ENCODE data around the gene RANBP3. TPM values are rescaled to one million over a fixed set of nuclear protein-coding genes. Genes with fewer than 3 reads are reported as not detected.

Gene RANBP3
- total and polyA plus RNA-seq, 7 donors, result 27.0 to 86.4 (median 63.1) TPM

GRCh38 chr19:5937550-5937949 lies 40.4 kb downstream of the RANBP3 start:
- Histone ChIP-seq H3K27me3 (no peaks in the 10 kb centered on the region), H3K36me3 (peaks cover 0 to 39% (median 9%) of the 10 kb centered on the region in 4 donors), H3K27ac (peak overlapping the region in 3 of 4 donors; percentile 55 to 63 (median 62)), H3K4me3 (no peak overlapping the region), H3K9me3 (no peaks in the 10 kb centered on the region), H3K4me1 (peaks cover 0 to 82% (median 68%) of the 10 kb centered on the region in 4 donors)
- no peak for DNase-seq
- TF ChIP-seq POLR2AphosphoS5 (IDR thresholded peaks at IDR 0.05) (no peak), CTCF (IDR thresholded peaks at IDR 0.05) (no peak), EP300 (IDR thresholded peaks at IDR 0.05) (no peak), POLR2A (IDR thresholded peaks at IDR 0.05) (no peak)
- intact Hi-C loops (cut with DNase I), result no loop called here
- WGBS, 2 donors, result 73 to 74% methylated on average over 10 of the region's 10 CpGs

- DNase-seq, result no peak
- H3K4me1 ChIP-seq, result peaks cover 0 to 82% (median 66%) of the 10 kb centered on the region in 4 donors
- H3K27ac ChIP-seq, result peak overlapping the region; percentile 69 to 85 (median 77)
- H3K27me3 ChIP-seq, result no peaks in the 10 kb centered on the region
- TF ChIP-seq CTCF (IDR thresholded peaks at IDR 0.05) (no peak), POLR2A (IDR thresholded peaks at IDR 0.05) (no peak), EP300 (IDR thresholded peaks at IDR 0.05) (no peak), POLR2AphosphoS5 (IDR thresholded peaks at IDR 0.05) (no peak)
- intact Hi-C loops (cut with DNase I), result no loop called here
- WGBS, 2 donors, result 95% methylated on average over 9 of the region's 9 CpGs
- no peak overlapping the region for H3K4me3 ChIP-seq
- H3K36me3 ChIP-seq, result peaks cover 4 to 49% (median 11%) of the 10 kb centered on the region in 4 donors
- H3K9me3 ChIP-seq, result no peaks in the 10 kb centered on the region
Observed at GRCh38 chr19:5936292-5936592, 41.7 kb downstream of the RANBP3 start.

GRCh38 chr19:5935473-5936291 lies 42.3 kb downstream of the RANBP3 start:
- Histone ChIP-seq H3K9me3 (no peaks in the 10 kb centered on the region), H3K4me1 (peaks cover 0 to 79% (median 65%) of the 10 kb centered on the region in 4 donors), H3K36me3 (peaks cover 1 to 49% (median 12%) of the 10 kb centered on the region in 4 donors), H3K4me3 (no peak overlapping the region), H3K27me3 (no peaks in the 10 kb centered on the region), H3K27ac (peak overlapping the region; percentile 69 to 85 (median 77))
- TF ChIP-seq POLR2AphosphoS5 (IDR thresholded peaks at IDR 0.05) (no peak), EP300 (IDR thresholded peaks at IDR 0.05) (no peak), CTCF (IDR thresholded peaks at IDR 0.05) (no peak), POLR2A (IDR thresholded peaks at IDR 0.05) (no peak)
- intact Hi-C loops (cut with DNase I), result no loop called here
- DNase-seq, result no peak
- 87 to 92% methylated on average over 25 of the region's 25 CpGs for WGBS, 2 donors

GRCh38 chr19:5934774-5935472 lies 43.0 kb downstream of the RANBP3 start:
- peaks cover 0 to 49% (median 12%) of the 10 kb centered on the region in 4 donors for H3K36me3 ChIP-seq

More at GRCh38 chr19:5934774-5935472, 43.0 kb downstream of the RANBP3 start:
- Histone ChIP-seq H3K4me1 (peaks cover 0 to 79% (median 65%) of the 10 kb centered on the region in 4 donors), H3K27me3 (no peaks in the 10 kb centered on the region), H3K27ac (peak overlapping the region; percentile 69 to 85 (median 77)), H3K4me3 (no peak overlapping the region), H3K9me3 (no peaks in the 10 kb centered on the region)
- intact Hi-C loops (cut with DNase I), result no loop called here
- TF ChIP-seq POLR2AphosphoS5 (IDR thresholded peaks at IDR 0.05) (peak in 2 of 4 donors; percentile 3 to 20), POLR2A (IDR thresholded peaks at IDR 0.05) (no peak), EP300 (IDR thresholded peaks at IDR 0.05) (no peak), CTCF (IDR thresholded peaks at IDR 0.05) (no peak)
- 80 to 85% methylated on average over 16 of the region's 16 CpGs for WGBS, 2 donors
- DNase-seq, result no peak
